Measurements from ENCODE around the gene PRR35. TPM values are rescaled to one million over a fixed set of nuclear protein-coding genes. Genes with fewer than 3 reads are reported as not detected.

The PRR35 gene
- total and polyA plus RNA-seq, 2 of the 4 experiments (the other 2 are of a cell fraction) = not detected

GRCh38 chr16:535446-536405 lies 24.5 kb upstream of the PRR35 start:
- H3K79me1 ChIP-seq (ENCODE audit: low read depth in 1 of 2, low read length in 2 of 2) = peaks cover 13 to 69% of the 10 kb centered on the region in 2 experiments
- H3K23ac ChIP-seq (ENCODE audit: low read depth, low read length) = no peak overlapping the region
- peak overlapping the region; percentile 89 for H2AK9ac ChIP-seq (replicated peaks; ENCODE audit: low read depth, low read length, poor library complexity)
- H4K8ac ChIP-seq (ENCODE audit: low read depth in 2 of 2, low read length in 2 of 2) = 0 out of 4 replicates have a peak overlapping the region, but pooled peaks of 1 of the 2 experiments have one; percentile 33
- peak; percentile 52 for DNase-seq
- intact Hi-C loops (cut with micrococcal nuclease) (no loop called here), in situ Hi-C loops (cut with MboI; ENCODE audit: low sequenced_read_pairs) (no loop called here), dilution Hi-C loops (cut with HindIII; ENCODE audit: low sequenced_read_pairs, unreplicated experiment) (no loop called here)
- H4K20me1 ChIP-seq (ENCODE audit: insufficient read depth, low read length) = peaks cover 68% of the 10 kb centered on the region
- no peak overlapping the region for H3K4me2 ChIP-seq (ENCODE audit: low read depth, low read length)
- no peak overlapping the region for H3K18ac ChIP-seq (ENCODE audit: low read depth, low read length)
- H3K14ac ChIP-seq (replicated peaks; ENCODE audit: low read depth, low read length) = no peak overlapping the region; the same call in 1 of the 2 replicates
- no peak overlapping the region for H3K9ac ChIP-seq (ENCODE audit: low read depth, low read length)
- ATAC-seq (ENCODE audit: low read depth) = peak; percentile 21
- no TSS peak for BruUV-seq (replicated peaks)
- H3K56ac ChIP-seq (ENCODE audit: extremely low read depth, insufficient read depth, low read length) = no peak overlapping the region
- H3K4ac ChIP-seq (ENCODE audit: low read depth, low read length) = peak overlapping the region; percentile 70
- H2BK20ac ChIP-seq (ENCODE audit: low read depth, low read length) = peak overlapping the region; percentile 53; the same call in 1 of the 2 replicates
- peaks cover 11% of the 10 kb centered on the region; the same call in 1 of the 2 replicates for H3K36me3 ChIP-seq (ENCODE audit: control insufficient read depth, insufficient read depth, low read length)
- H2BK15ac ChIP-seq (ENCODE audit: low read depth, low read length) = no peak overlapping the region
- peak overlapping the region; percentile 21 for H2AFZ ChIP-seq (replicated peaks; ENCODE audit: low read length, poor library complexity)
- peak overlapping the region; percentile 29; the same call in 1 of the 2 replicates for H4K5ac ChIP-seq (ENCODE audit: low read depth, low read length)
- H3K4me1 ChIP-seq (ENCODE audit: control insufficient read depth, insufficient read depth, low read length) = peaks cover 22% of the 10 kb centered on the region
- H3K9me1 ChIP-seq (ENCODE audit: insufficient read depth, low read length) = peaks cover 12% of the 10 kb centered on the region; the same call in 1 of the 2 replicates
- peak overlapping the region; percentile 55; the same call in 1 of the 2 replicates for H4K91ac ChIP-seq (ENCODE audit: insufficient read depth, low read depth, low read length)
- H3K27ac ChIP-seq (ENCODE audit: insufficient read depth, low read length) = no peak overlapping the region
- H3K9me3 ChIP-seq (ENCODE audit: control insufficient read depth, insufficient read depth, low read length) = no peaks in the 10 kb centered on the region
- ChIA-PET POLR2A (ENCODE audit: unreplicated experiment) (no interaction called here), CTCF (no interaction called here)
- H3K4me3 ChIP-seq (ENCODE audit: insufficient read depth, low read depth, low read length) = no peak overlapping the region
- peak overlapping the region; percentile 64 for H2BK5ac ChIP-seq (ENCODE audit: low read depth, low read length, poor library complexity, severe bottlenecking)
- H3K27me3 ChIP-seq (ENCODE audit: control insufficient read depth, insufficient read depth, low read length) = no peaks in the 10 kb centered on the region
- 86% methylated on average over 21 of the region's 39 CpGs; no CpG with 5 or more reads in 1 of the 2 experiments for WGBS, 2 experiments (ENCODE audit: extremely low coverage in 2 of 2, insufficient read length in 1 of 2)
- peak overlapping the region; percentile 85 for H2AK5ac ChIP-seq (ENCODE audit: low read depth, low read length)
- no peak overlapping the region; the same call in 1 of the 2 replicates for H2BK120ac ChIP-seq (ENCODE audit: low read depth, low read length)
- no peak for TF ChIP-seq CTCF (conservative IDR thresholded peaks at IDR 0.05; ENCODE audit: low read depth, low read length)
- TF ChIP-seq RFX5 (IDR thresholded peaks at IDR 0.05; ENCODE audit: low read depth, low read length) = no peak
- peak; percentile 51; the same call in 1 of the 2 replicates for TF ChIP-seq BHLHE40 (IDR thresholded peaks at IDR 0.05; ENCODE audit: low read depth, low read length)
